OCI-LY1 (cell line): ENCODE results near the gene MACROD2.

Experiments
- CTCF ChIP-seq: fragments of 200-600 bp; sonication (generic), shearing (Covaris generic); IDR thresholded peaks from 2 replicates; pipeline ENCODE4 v1.5.1; 2017; ENCODE audit warnings: mild to moderate bottlenecking, antibody characterized with exemption, low read length, moderate library complexity, mixed read lengths
- EZH2 ChIP-seq: fragments of 200-600 bp; sonication (generic), shearing (Covaris generic); IDR thresholded peaks from 2 replicates; pipeline ENCODE4 v1.8.0; 2017; ENCODE audit warnings: borderline replicate concordance, mixed run types, mild to moderate bottlenecking, antibody characterized with exemption, low read length, moderate library complexity, mixed read lengths

- TF ChIP-seq EZH2 (no peak), CTCF (no peak)
Measured at GRCh38 chr20:14148042-14148441, 152.7 kb downstream of the MACROD2 start.
